T47D (cell line): Measurements from ENCODE around the gene CAPN12.

Experiments
- DNase-seq, 2 experiments: peaks; one replicate each; pipeline versions ENCODE4 v3.0.0 to v3.0.0-alpha.2; 2011 to 2012; ENCODE audit warnings: low read depth in 1 of 2, low spot score in 1 of 2
- JUND ChIP-seq: IDR thresholded peaks from 2 replicates; pipeline ENCODE4 v1.6.1; 2012; ENCODE audit warnings: low read depth
- in situ Hi-C: cut with HindIII; loops from 2 replicates; pipeline ENCODE4 v1.10.0; 2016; ENCODE audit warnings: low sequenced_read_pairs, low pct_unique_long_range_greater_than_20kb

CAPN12 gene

GRCh38 chr19:38714354-38714778, 29.9 kb downstream of the CAPN12 start:
- no peak for TF ChIP-seq JUND
- in situ Hi-C loops, result no loop called here
- peak in 1 of 2 experiments; percentile 42 for DNase-seq

- TF ChIP-seq JUND, result no peak
- in situ Hi-C loops, result no loop called here
Observed at GRCh38 chr19:38713865-38714264, 30.4 kb downstream of the CAPN12 start.

GRCh38 chr19:38713227-38713649, 31.0 kb downstream of the CAPN12 start:
- DNase-seq, result no peak
- TF ChIP-seq JUND, result no peak
- in situ Hi-C loops, result no loop called here

More at GRCh38 chr19:38713865-38714264, 30.4 kb downstream of the CAPN12 start:
- no peak for DNase-seq

- no peak for DNase-seq
- in situ Hi-C loops, result no loop called here
- TF ChIP-seq JUND, result no peak
Observed at GRCh38 chr19:38712161-38712748, 32.0 kb downstream of the CAPN12 start.

GRCh38 chr19:38711726-38712153, 32.5 kb downstream of the CAPN12 start:
- no peak for TF ChIP-seq JUND
- no peak for DNase-seq
- in situ Hi-C loops, result no loop called here

GRCh38 chr19:38710928-38711725, 33.1 kb downstream of the CAPN12 start:
- no peak for TF ChIP-seq JUND
- in situ Hi-C loops, result no loop called here
- no peak for DNase-seq

GRCh38 chr19:38710416-38710702, 33.9 kb downstream of the CAPN12 start:
- TF ChIP-seq JUND, result no peak
- no peak for DNase-seq
- in situ Hi-C loops, result no loop called here

- no peak for TF ChIP-seq JUND
- in situ Hi-C loops, result no loop called here
- DNase-seq, result no peak
Observed at GRCh38 chr19:38709671-38710415, 34.4 kb downstream of the CAPN12 start.

- no peak for DNase-seq
- in situ Hi-C loops, result no loop called here
- no peak for TF ChIP-seq JUND
Observed at GRCh38 chr19:38709119-38709518, 35.2 kb downstream of the CAPN12 start.

- TF ChIP-seq JUND, result no peak
Observed at GRCh38 chr19:38708413-38709024, 35.8 kb downstream of the CAPN12 start.

GRCh38 chr19:38707512-38708114, 36.7 kb downstream of the CAPN12 start:
- in situ Hi-C loops, result no loop called here
- no peak for TF ChIP-seq JUND
- peak; percentile 62 to 87 for DNase-seq

More at GRCh38 chr19:38708413-38709024, 35.8 kb downstream of the CAPN12 start:
- in situ Hi-C loops, result no loop called here
- DNase-seq, result no peak

GRCh38 chr19:38706792-38707511, 37.3 kb downstream of the CAPN12 start:
- in situ Hi-C loops, result no loop called here
- DNase-seq, result peak in 1 of 2 experiments; percentile 45
- no peak for TF ChIP-seq JUND
